ENCODE measurements around the gene TUBA3D. TPM values are rescaled to one million over a fixed set of nuclear protein-coding genes. Genes with fewer than 3 reads are reported as not detected.
"Not testable (repeated sequence)": the region's sequence is repeated elsewhere in the genome, so short reads cannot be mapped to it uniquely, and the experiment has no call there.

TUBA3D gene
- total RNA-seq, 1 experiment from 2014 or later, result not detected

DNA sequence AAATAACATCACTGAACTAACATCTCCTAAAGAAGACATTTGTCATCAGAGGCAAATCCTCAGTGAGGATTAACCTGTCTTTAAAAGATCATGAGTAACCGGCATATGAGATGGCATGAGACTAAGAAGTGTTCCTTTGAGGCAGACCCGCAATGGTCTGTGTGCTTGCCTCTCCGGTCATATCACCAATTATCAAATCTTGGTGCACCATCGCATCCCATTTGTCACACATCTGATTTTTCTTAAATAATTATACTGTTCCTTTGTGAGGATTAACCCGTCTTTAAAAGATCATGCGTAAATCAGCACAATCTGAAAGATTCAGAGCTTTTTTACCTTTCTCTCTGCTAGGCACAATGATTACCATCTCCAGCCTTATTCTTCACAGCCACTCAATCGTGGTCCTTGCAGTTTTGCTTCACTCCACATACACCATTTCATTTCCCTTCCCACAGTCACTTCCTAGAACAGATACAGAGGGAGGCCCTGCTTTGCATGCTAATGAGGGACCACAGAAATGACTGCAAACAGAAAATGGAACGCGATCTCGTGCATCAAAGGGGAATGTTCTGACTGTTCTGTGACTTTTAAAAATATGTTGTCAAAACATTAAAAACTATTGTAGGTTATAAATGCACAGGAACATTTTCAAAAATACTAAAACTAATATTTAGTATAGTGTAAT, 24.5 kb upstream of the TUBA3D start:
- not testable (repeated sequence) for H3K27ac ChIP-seq (ENCODE audit: low read length); H3K9me3 ChIP-seq (ENCODE audit: low read length); H3K79me2 ChIP-seq (ENCODE audit: low read length); DNase-seq; H3K4me1 ChIP-seq (ENCODE audit: low read length); H3K4me3 ChIP-seq (ENCODE audit: low read length); H3K4me2 ChIP-seq (ENCODE audit: low read depth, low read length, poor library complexity, severe bottlenecking); H3K9ac ChIP-seq (ENCODE audit: low read length); H3K27me3 ChIP-seq (ENCODE audit: low read length); H3K36me3 ChIP-seq (ENCODE audit: insufficient read depth, low read length); H4K20me1 ChIP-seq (ENCODE audit: insufficient read depth, low read depth, low read length); H3K9me2 ChIP-seq (replicated peaks; ENCODE audit: insufficient read depth, low read length); H2AFZ ChIP-seq (ENCODE audit: low read length)

DNA sequence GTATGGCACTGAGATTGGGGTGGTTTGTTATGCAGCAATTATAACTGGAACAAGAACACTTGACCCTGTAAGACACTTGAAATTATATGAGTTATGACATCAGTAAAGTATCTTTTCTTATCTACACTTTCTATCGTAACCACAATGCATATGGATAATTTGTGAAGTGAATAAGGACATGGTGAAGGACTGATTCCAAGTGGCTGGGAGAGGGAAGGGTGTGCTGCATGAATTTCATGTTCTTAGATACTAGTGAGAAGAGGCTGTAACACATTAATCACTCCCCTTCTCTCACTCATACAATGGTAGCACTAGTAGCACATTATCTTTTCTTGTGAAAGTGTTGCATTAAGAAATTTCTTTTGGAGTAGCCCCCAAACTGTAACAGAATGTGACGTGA, 21.0 kb upstream of the TUBA3D start:
- H3K36me3 ChIP-seq (ENCODE audit: insufficient read depth, low read length); DNase-seq; H4K20me1 ChIP-seq (ENCODE audit: insufficient read depth, low read depth, low read length): not testable (repeated sequence)

DNA sequence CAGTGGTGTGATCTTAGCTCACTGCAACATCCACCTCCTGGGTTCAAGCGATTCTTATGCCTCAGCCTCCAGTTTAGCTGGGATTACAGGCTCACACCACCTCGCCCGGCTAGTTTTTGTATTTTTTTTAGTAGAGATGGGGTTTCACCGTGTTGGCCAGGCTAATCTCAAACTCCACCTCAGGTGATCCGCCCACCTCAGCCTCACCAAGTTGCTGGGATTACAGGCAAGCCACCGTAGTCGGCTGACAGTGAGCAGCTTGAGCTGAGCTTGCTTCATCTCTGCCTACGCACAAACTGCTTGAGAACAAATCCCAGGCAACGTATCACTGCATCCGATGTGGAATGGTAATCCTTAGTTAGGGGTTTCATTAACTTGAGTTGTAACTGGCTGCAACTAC, 8.2 kb upstream of the TUBA3D start:
- H4K20me1 ChIP-seq (ENCODE audit: insufficient read depth, low read depth, low read length); H2AFZ ChIP-seq (ENCODE audit: low read length); H3K9me2 ChIP-seq (replicated peaks; ENCODE audit: insufficient read depth, low read length); H3K9ac ChIP-seq (ENCODE audit: low read length); H3K36me3 ChIP-seq (ENCODE audit: insufficient read depth, low read length); DNase-seq; H3K9me3 ChIP-seq (ENCODE audit: low read length); H3K27me3 ChIP-seq (ENCODE audit: low read length); H3K4me2 ChIP-seq (ENCODE audit: low read depth, low read length, poor library complexity, severe bottlenecking); H3K4me1 ChIP-seq (ENCODE audit: low read length); H3K79me2 ChIP-seq (ENCODE audit: low read length); H3K27ac ChIP-seq (ENCODE audit: low read length); H3K4me3 ChIP-seq (ENCODE audit: low read length): not testable (repeated sequence)

More for the DNA sequence above, 21.0 kb upstream of the TUBA3D start:
- H3K9me3 ChIP-seq (ENCODE audit: low read length); H3K4me1 ChIP-seq (ENCODE audit: low read length); H3K27ac ChIP-seq (ENCODE audit: low read length); H2AFZ ChIP-seq (ENCODE audit: low read length); H3K9me2 ChIP-seq (replicated peaks; ENCODE audit: insufficient read depth, low read length); H3K4me2 ChIP-seq (ENCODE audit: low read depth, low read length, poor library complexity, severe bottlenecking); H3K27me3 ChIP-seq (ENCODE audit: low read length); H3K9ac ChIP-seq (ENCODE audit: low read length); H3K4me3 ChIP-seq (ENCODE audit: low read length); H3K79me2 ChIP-seq (ENCODE audit: low read length): not testable (repeated sequence)

DNA sequence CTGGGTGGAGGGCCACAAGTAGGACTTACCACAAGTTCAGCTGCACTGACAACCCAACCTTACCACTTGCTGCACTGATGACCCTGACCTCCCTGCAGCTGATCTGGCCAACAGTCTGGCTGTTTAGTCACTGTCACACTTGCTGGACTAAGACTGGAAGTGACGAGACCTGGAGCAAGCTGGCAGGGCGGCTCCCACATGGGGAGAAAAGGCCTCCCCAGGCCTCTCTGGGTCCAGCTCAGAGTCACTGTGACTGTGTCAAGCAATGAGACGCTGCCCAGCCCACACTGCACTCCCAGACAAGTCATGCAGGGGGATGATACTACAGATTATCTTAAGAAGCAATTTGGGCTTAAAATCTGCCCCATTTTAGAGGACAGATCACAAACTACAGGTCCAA, 5.0 kb upstream of the TUBA3D start:
- H2AFZ ChIP-seq (ENCODE audit: low read length); H3K4me2 ChIP-seq (ENCODE audit: low read depth, low read length, poor library complexity, severe bottlenecking); H4K20me1 ChIP-seq (ENCODE audit: insufficient read depth, low read depth, low read length); H3K4me3 ChIP-seq (ENCODE audit: low read length); H3K4me1 ChIP-seq (ENCODE audit: low read length); H3K27ac ChIP-seq (ENCODE audit: low read length); H3K9me2 ChIP-seq (replicated peaks; ENCODE audit: insufficient read depth, low read length); H3K9ac ChIP-seq (ENCODE audit: low read length); DNase-seq; H3K9me3 ChIP-seq (ENCODE audit: low read length); H3K27me3 ChIP-seq (ENCODE audit: low read length); H3K79me2 ChIP-seq (ENCODE audit: low read length); H3K36me3 ChIP-seq (ENCODE audit: insufficient read depth, low read length): not testable (repeated sequence)

DNA sequence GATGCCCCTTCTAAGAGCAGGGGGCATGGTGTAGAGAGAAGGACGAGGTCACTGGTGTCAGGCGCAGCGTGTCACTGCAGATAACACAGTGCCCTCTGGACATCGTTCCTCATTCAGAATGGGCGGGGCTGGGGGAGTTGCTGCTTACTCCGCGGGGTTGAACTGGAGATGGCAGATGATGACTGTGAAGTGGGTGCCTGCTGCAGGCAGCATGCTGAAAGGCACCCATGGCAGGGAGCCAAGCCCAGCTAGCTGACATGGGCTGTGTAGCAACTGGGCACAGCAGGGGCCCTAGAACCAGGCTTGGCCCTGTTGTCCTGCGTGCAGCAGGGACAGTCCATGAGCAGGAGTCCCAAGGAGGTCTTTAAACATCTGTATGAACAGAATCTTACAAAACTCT, 4.3 kb upstream of the TUBA3D start:
- not testable (repeated sequence) for H3K9me3 ChIP-seq (ENCODE audit: low read length); H3K27ac ChIP-seq (ENCODE audit: low read length); H3K9me2 ChIP-seq (replicated peaks; ENCODE audit: insufficient read depth, low read length); H3K4me1 ChIP-seq (ENCODE audit: low read length); H3K9ac ChIP-seq (ENCODE audit: low read length); H3K27me3 ChIP-seq (ENCODE audit: low read length); H4K20me1 ChIP-seq (ENCODE audit: insufficient read depth, low read depth, low read length); H3K4me2 ChIP-seq (ENCODE audit: low read depth, low read length, poor library complexity, severe bottlenecking); H3K4me3 ChIP-seq (ENCODE audit: low read length); H3K79me2 ChIP-seq (ENCODE audit: low read length); H2AFZ ChIP-seq (ENCODE audit: low read length); H3K36me3 ChIP-seq (ENCODE audit: insufficient read depth, low read length)
- DNase-seq, result peak; percentile 37

DNA sequence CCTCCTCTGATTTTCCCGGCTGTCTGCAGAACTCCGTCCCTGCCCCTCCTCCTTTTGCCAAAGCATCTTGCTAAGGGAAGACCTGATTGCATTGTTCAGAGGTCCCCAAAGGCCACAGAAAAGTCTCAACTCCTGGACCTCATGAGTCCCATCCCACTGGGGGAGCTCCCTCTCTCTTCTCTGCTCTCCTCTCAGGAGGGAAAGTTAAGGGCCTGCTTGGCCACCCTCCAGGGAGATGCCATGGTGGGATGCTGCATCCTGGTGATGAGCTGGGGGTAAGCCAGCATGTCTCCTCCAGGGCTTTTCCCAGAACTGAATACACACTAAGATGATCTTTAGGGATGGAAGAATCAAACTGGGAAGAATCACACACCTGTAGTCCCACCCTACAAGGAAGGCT, 2.7 kb upstream of the TUBA3D start:
- H3K4me1 ChIP-seq (ENCODE audit: low read length); H3K9ac ChIP-seq (ENCODE audit: low read length); H3K9me2 ChIP-seq (replicated peaks; ENCODE audit: insufficient read depth, low read length); H3K27me3 ChIP-seq (ENCODE audit: low read length); H3K36me3 ChIP-seq (ENCODE audit: insufficient read depth, low read length); H3K4me3 ChIP-seq (ENCODE audit: low read length); H3K79me2 ChIP-seq (ENCODE audit: low read length); H3K27ac ChIP-seq (ENCODE audit: low read length); H4K20me1 ChIP-seq (ENCODE audit: insufficient read depth, low read depth, low read length); H3K9me3 ChIP-seq (ENCODE audit: low read length); H2AFZ ChIP-seq (ENCODE audit: low read length); H3K4me2 ChIP-seq (ENCODE audit: low read depth, low read length, poor library complexity, severe bottlenecking): not testable (repeated sequence)
- peak; percentile 21 for DNase-seq

DNA sequence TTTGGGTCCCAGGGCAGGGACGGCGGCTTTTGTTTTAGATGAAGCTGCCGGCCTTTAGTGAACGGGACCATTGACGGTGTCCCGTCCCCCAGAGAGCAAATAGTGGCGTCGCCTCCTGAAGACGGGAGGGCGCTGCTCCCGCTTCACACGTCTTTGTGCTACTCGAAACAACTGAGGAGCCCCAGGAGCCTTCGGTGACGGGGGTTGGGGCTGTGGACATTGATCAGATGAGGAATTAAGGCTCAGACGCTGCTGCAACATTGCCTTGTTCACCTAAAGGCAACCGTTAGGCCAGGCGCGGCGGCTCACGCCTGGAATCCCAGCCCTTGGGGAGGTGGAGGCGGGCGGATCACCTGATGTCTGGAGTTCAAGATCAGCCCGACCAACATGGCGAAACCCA, 444 bp downstream of the TUBA3D start:
- not testable (repeated sequence) for DNase-seq; H3K27me3 ChIP-seq (ENCODE audit: low read length); H3K9ac ChIP-seq (ENCODE audit: low read length); H4K20me1 ChIP-seq (ENCODE audit: insufficient read depth, low read depth, low read length); H2AFZ ChIP-seq (ENCODE audit: low read length); H3K4me3 ChIP-seq (ENCODE audit: low read length); H3K9me2 ChIP-seq (replicated peaks; ENCODE audit: insufficient read depth, low read length); H3K36me3 ChIP-seq (ENCODE audit: insufficient read depth, low read length); H3K79me2 ChIP-seq (ENCODE audit: low read length); H3K27ac ChIP-seq (ENCODE audit: low read length); H3K4me1 ChIP-seq (ENCODE audit: low read length); H3K9me3 ChIP-seq (ENCODE audit: low read length); H3K4me2 ChIP-seq (ENCODE audit: low read depth, low read length, poor library complexity, severe bottlenecking)

DNA sequence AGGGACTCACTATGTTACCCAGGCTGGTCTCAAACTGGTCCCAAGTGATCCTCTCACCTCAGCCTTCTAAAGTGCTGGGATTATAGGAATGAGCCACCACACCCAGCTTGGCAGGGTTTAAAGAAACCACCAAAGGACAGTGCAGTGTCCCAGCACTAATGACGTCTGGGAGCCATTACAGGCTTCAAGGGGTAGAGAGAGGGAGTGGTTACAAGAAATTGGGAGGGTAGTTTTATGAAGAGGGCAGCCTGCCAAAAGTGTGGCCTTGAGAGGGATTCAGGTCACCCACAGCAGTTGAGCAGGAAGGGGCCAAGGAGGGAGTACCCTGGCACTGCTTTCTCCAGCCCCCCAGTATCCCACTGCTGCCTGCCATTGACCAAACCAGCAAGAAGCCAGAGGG, 1.3 kb downstream of the TUBA3D start:
- not testable (repeated sequence) for H3K4me2 ChIP-seq (ENCODE audit: low read depth, low read length, poor library complexity, severe bottlenecking); H4K20me1 ChIP-seq (ENCODE audit: insufficient read depth, low read depth, low read length); H3K9me2 ChIP-seq (replicated peaks; ENCODE audit: insufficient read depth, low read length); H3K27ac ChIP-seq (ENCODE audit: low read length); H3K27me3 ChIP-seq (ENCODE audit: low read length); H3K36me3 ChIP-seq (ENCODE audit: insufficient read depth, low read length); H3K79me2 ChIP-seq (ENCODE audit: low read length); DNase-seq; H3K4me3 ChIP-seq (ENCODE audit: low read length); H3K9ac ChIP-seq (ENCODE audit: low read length); H3K4me1 ChIP-seq (ENCODE audit: low read length); H2AFZ ChIP-seq (ENCODE audit: low read length); H3K9me3 ChIP-seq (ENCODE audit: low read length)
